ENCODE results near the gene ZNF236. TPM values are rescaled to one million over a fixed set of nuclear protein-coding genes. Genes with fewer than 3 reads are reported as not detected.

ZNF236 gene
- total and polyA plus RNA-seq, 8 donors, result 2.6 to 13.3 (median 6.7) TPM

DNA sequence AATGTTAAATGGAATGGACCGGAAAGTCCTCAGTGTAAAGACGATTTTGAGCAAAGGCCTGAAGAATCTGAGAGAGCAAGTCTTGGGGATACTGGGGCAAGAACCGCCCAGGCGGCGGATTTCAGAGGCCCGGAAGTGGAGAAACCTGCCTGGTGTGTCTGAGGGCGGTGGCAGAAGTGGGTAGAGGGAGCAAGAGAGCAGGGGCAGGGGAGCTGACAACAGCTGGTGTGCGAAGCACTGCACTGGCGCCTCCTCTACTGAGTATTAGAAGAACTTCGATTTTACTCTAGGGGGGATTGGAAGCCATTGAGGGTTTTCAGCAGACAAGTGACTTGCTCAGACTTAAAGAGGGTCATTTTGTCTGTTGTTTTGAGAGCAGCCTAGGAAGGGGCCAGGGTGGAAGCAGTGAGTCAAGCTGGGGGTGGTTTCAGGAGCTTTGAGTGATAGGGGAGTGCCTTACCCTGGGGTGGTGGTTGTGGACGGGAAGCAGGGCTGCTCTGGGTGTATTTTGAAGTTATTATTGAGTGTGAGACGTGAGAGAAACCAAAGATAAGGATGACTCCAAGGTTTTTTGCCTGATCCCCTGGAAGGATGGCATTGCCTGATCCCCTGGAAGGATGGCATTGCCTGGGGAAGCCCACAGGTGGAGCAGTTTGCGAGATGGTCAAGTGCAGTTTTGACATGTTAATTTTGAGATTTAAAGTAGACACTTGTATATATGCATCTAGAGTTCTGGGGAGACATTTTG is 52.5 kb downstream of the ZNF236 start:
- DNase-seq (no peak), FAIRE-seq (no peak), ATAC-seq (peak; percentile 55 to 75 (median 70))
- Histone ChIP-seq H3K4me3 (no peak overlapping the region), H3K9me3 (no peaks in the 10 kb centered on the region), H3K4me1 (no peaks in the 10 kb centered on the region), H3K36me3 (peaks cover 0 to 13% (median 0%) of the 10 kb centered on the region in 3 donors), H3K27ac (no peak overlapping the region), H3K27me3 (no peaks in the 10 kb centered on the region)
- intact Hi-C loops (cut with DNase I), result loop anchor here in 1 of 3 donors (10.0 kb wide), 2 partner anchors 70 to 110 kb away; no protein-coding TSS in a partner anchor
- TF ChIP-seq, protein P1, sequence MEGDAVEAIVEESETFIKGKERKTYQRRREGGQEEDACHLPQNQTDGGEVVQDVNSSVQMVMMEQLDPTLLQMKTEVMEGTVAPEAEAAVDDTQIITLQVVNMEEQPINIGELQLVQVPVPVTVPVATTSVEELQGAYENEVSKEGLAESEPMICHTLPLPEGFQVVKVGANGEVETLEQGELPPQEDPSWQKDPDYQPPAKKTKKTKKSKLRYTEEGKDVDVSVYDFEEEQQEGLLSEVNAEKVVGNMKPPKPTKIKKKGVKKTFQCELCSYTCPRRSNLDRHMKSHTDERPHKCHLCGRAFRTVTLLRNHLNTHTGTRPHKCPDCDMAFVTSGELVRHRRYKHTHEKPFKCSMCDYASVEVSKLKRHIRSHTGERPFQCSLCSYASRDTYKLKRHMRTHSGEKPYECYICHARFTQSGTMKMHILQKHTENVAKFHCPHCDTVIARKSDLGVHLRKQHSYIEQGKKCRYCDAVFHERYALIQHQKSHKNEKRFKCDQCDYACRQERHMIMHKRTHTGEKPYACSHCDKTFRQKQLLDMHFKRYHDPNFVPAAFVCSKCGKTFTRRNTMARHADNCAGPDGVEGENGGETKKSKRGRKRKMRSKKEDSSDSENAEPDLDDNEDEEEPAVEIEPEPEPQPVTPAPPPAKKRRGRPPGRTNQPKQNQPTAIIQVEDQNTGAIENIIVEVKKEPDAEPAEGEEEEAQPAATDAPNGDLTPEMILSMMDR (IDR thresholded peaks at IDR 0.05), result no peak
- 84 to 88% methylated on average over 13 of the region's 13 CpGs for WGBS, 2 donors

DNA sequence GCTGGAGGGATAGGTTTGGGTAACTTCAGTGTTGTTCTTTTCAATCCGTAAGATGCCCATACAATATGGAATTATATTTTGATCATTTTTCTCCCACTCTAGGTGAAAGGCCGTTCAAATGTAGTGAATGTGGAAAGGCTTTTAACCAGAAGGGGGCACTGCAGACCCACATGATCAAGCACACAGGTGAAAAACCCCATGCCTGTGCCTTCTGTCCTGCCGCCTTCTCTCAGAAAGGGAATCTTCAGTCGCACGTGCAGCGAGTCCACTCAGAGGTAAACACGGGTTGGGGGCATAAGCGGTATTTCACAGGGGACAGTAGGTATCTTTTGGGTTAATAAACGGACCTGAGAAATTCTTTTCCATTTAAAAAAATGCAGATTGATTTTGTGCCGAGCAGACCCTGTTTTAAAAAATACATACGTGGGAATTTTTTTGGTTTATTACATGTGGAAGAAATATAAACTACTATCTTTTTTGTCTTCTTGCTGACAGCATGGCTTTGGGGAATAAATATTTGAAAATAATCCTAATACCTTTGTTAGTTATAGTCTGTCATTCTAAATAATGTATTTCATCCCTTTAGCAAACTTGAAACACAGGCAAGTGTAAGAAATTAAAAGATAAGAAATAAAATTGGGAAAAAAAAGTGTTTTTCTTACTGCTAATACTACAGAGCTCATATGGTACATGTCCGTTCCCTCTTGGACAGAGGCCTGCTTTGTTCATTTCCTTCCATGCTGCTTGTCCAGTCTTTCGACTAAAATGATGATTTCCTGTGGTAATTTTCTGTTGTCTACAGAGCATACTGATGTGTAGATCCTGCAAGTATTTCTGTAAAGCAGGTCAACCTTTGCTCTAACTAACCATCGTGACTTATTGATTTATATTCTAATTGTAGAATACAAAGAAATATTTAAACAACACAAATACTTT is 53.3 kb downstream of the ZNF236 start:
- no peak overlapping the region for H3K4me3 ChIP-seq
- no peak overlapping the region for H3K27ac ChIP-seq
- H3K4me1 ChIP-seq, result no peaks in the 10 kb centered on the region
- peak in 3 of 6 donors; percentile 33 to 64 (median 41) for DNase-seq
- intact Hi-C loops (cut with DNase I), result loop anchor here in 1 of 3 donors (10.0 kb wide), 2 partner anchors 71 to 109 kb away; no protein-coding TSS in a partner anchor
- no peaks in the 10 kb centered on the region for H3K9me3 ChIP-seq
- ATAC-seq, result peak; percentile 85 to 96 (median 94)
- WGBS, 2 donors, result 43 to 51% methylated on average over 14 of the region's 14 CpGs
- TF ChIP-seq, protein P1 (IDR thresholded peaks at IDR 0.05), result peak; percentile 25 to 58 (median 38)
- H3K36me3 ChIP-seq, result peaks cover 0 to 15% (median 0%) of the 10 kb centered on the region in 3 donors
- FAIRE-seq, result no peak
- no peaks in the 10 kb centered on the region for H3K27me3 ChIP-seq

- no peak for ATAC-seq
- Histone ChIP-seq H3K27me3 (no peaks in the 10 kb centered on the region), H3K4me1 (no peaks in the 10 kb centered on the region), H3K9me3 (no peaks in the 10 kb centered on the region), H3K27ac (no peak overlapping the region), H3K36me3 (peaks cover 0 to 24% (median 3%) of the 10 kb centered on the region in 3 donors), H3K4me3 (no peak overlapping the region)
- no peak for DNase-seq
- TF ChIP-seq, protein P1 (IDR thresholded peaks at IDR 0.05), result no peak
- FAIRE-seq, result no peak
- intact Hi-C loops (cut with DNase I), result loop anchor here in 1 of 3 donors (10.0 kb wide), 2 partner anchors 74 to 106 kb away; no protein-coding TSS in a partner anchor
- WGBS, 2 donors, result 87 to 92% methylated on average over 5 of the region's 5 CpGs
Measured at GRCh38 chr18:76878426-76878825, 56.1 kb downstream of the ZNF236 start.

DNA sequence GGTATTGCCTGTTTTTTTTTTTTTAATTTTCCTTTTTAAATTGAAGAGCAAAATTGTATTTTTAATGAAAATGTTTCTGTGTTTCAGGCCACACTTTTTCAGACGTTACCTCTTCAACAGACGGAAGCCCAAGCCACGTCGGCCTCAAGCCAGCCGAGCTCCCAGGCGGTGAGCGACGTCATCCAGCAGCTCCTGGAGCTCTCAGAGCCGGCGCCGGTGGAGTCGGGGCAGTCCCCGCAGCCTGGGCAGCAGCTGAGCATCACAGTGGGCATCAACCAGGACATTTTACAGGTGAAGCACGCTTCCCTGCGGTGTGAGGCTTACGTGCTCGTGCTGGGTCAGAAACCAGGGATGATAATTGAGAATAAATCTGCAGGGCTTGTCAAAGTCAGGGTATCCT is 57.7 kb downstream of the ZNF236 start:
- ATAC-seq (no peak), FAIRE-seq (no peak), DNase-seq (no peak)
- WGBS, 2 donors, result 94 to 96% methylated on average over 17 of the region's 17 CpGs
- Histone ChIP-seq H3K4me1 (no peaks in the 10 kb centered on the region), H3K27ac (no peak overlapping the region), H3K27me3 (no peaks in the 10 kb centered on the region), H3K9me3 (no peaks in the 10 kb centered on the region), H3K4me3 (no peak overlapping the region), H3K36me3 (peaks cover 0 to 24% (median 3%) of the 10 kb centered on the region in 3 donors)
- TF ChIP-seq, protein P1 (IDR thresholded peaks at IDR 0.05), result no peak
- intact Hi-C loops (cut with DNase I), result no loop called here
